HepG2 (cell line): ENCODE results near the gene KDM2B. TPM values are rescaled to one million over a fixed set of nuclear protein-coding genes. Genes with fewer than 3 reads are reported as not detected.

ENCODE experiments used
- ARID4A ChIP-seq: sonication (generic); formaldehyde crosslinking; IDR thresholded peaks from 2 replicates; pipeline ENCODE4 v1.5.0; 2020; ENCODE audit warnings: mild to moderate bottlenecking, missing genetic modification reagents, borderline replicate concordance
- POGZ ChIP-seq: sonication (generic); formaldehyde crosslinking; IDR thresholded peaks from 2 replicates; pipeline ENCODE4 v1.4.0; 2020; ENCODE audit warnings: mild to moderate bottlenecking, missing genetic modification reagents
- RFX1 ChIP-seq: fragments of 450-650 bp; IDR thresholded peaks from 2 replicates; pipeline ENCODE4 v1.6.1; 2017
- SUZ12 ChIP-seq: fragments of 150-350 bp; IDR thresholded peaks from 2 replicates; pipeline ENCODE4 v1.6.1; 2014; ENCODE audit warnings: low read depth, low read length
- YEATS2 ChIP-seq: sonication (generic); formaldehyde crosslinking; IDR thresholded peaks from 2 replicates; pipeline ENCODE4 v1.4.0; 2020; ENCODE audit warnings: missing genetic modification reagents, borderline replicate concordance
- ZBTB46 ChIP-seq: sonication (generic); formaldehyde crosslinking; IDR thresholded peaks from 2 replicates; pipeline ENCODE4 v1.4.0; 2020; ENCODE audit warnings: mild to moderate bottlenecking, missing genetic modification reagents, borderline replicate concordance
- ZNF335 ChIP-seq: sonication (generic); formaldehyde crosslinking; IDR thresholded peaks from 2 replicates; pipeline ENCODE4 v1.4.0; 2020; ENCODE audit warnings: missing genetic modification reagents
- ZNF639 ChIP-seq: conservative IDR thresholded peaks from 2 replicates; pipeline ENCODE4 v1.6.1; 2018; ENCODE audit warnings: missing genetic modification reagents
- ZNF749 ChIP-seq: sonication (generic); formaldehyde crosslinking; IDR thresholded peaks from 2 replicates; pipeline ENCODE4 v1.8.0; 2022; ENCODE audit warnings: mild to moderate bottlenecking, missing genetic modification reagents, moderate library complexity, borderline replicate concordance
- ZNF784 ChIP-seq: sonication (generic); formaldehyde crosslinking; IDR thresholded peaks from 2 replicates; pipeline ENCODE4 v1.5.1; 2020; ENCODE audit warnings: missing genetic modification reagents, mild to moderate bottlenecking, borderline replicate concordance
- polyA plus RNA-seq, 8 experiments: library from polyadenylated mRNA; depleted of rRNA in 3 of 8; stranded (reverse) in 7 of 8; unstranded in 1 of 8; fragments of >200 nt; fragmentation: Illumina TruSeq in 4 of 8; extraction: Trizol in 4 of 8; gene quantifications; 2 replicates each; pipeline versions ENCODE4 v1.2.1 to v1.2.3, GENCODE V29; 2011 to 2016; ENCODE audit warnings: low read depth in 4 of 8, missing spikeins in 1 of 8, mixed read lengths in 1 of 8; ENCODE audit not compliant: insufficient read depth in 1 of 8
- total RNA-seq, 5 experiments: library from RNA; depleted of rRNA; stranded (reverse); fragments of >200 nt; fragmentation: Illumina TruSeq; extraction: Trizol; gene quantifications; 2 replicates each; pipeline ENCODE4 v1.2.3, GENCODE V29; 2016; ENCODE audit warnings: low read depth in 1 of 5
- TF ChIP-seq, protein P1 (sequence below): sonication (generic); formaldehyde crosslinking; conservative IDR thresholded peaks from 2 replicates; pipeline ENCODE4 v1.4.0; 2020; ENCODE audit warnings: missing genetic modification reagents

The KDM2B gene
- total and polyA plus RNA-seq, 2 of the 13 experiments (the other 11 are each of a cell fraction or from before 2014, with no cell fraction given): 17.5 to 26.1 TPM

- TF ChIP-seq ARID4A (CRISPR knock-in tag) (peak; percentile 64; the same call in 1 of the 2 replicates), YEATS2 (CRISPR knock-in tag) (no peak), ZBTB46 (no peak), SUZ12 (no peak), ZNF639 (CRISPR knock-in tag) (no peak), POGZ (CRISPR knock-in tag) (no peak), ZNF335 (CRISPR knock-in tag) (no peak), RFX1 (no peak), ZNF784 (CRISPR knock-in tag) (no peak), ZNF749 (CRISPR knock-in tag) (no peak)
- TF ChIP-seq, protein P1, sequence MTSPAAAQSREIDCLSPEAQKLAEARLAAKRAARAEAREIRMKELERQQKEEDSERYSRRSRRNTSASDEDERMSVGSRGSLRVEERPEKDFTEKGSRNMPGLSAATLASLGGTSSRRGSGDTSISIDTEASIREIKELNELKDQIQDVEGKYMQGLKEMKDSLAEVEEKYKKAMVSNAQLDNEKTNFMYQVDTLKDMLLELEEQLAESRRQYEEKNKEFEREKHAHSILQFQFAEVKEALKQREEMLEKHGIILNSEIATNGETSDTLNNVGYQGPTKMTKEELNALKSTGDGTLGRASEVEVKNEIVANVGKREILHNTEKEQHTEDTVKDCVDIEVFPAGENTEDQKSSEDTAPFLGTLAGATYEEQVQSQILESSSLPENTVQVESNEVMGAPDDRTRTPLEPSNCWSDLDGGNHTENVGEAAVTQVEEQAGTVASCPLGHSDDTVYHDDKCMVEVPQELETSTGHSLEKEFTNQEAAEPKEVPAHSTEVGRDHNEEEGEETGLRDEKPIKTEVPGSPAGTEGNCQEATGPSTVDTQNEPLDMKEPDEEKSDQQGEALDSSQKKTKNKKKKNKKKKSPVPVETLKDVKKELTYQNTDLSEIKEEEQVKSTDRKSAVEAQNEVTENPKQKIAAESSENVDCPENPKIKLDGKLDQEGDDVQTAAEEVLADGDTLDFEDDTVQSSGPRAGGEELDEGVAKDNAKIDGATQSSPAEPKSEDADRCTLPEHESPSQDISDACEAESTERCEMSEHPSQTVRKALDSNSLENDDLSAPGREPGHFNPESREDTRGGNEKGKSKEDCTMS: no peak
Measured at GRCh38 chr12:121400332-121401139, 180.3 kb downstream of the KDM2B start (continued).
